ENCODE data around the gene UCP3. TPM values are rescaled to one million over a fixed set of nuclear protein-coding genes. Genes with fewer than 3 reads are reported as not detected.

Gene UCP3
- total RNA-seq, 2 donors from 2014 or later: 1.9 to 3.5 TPM

DNA sequence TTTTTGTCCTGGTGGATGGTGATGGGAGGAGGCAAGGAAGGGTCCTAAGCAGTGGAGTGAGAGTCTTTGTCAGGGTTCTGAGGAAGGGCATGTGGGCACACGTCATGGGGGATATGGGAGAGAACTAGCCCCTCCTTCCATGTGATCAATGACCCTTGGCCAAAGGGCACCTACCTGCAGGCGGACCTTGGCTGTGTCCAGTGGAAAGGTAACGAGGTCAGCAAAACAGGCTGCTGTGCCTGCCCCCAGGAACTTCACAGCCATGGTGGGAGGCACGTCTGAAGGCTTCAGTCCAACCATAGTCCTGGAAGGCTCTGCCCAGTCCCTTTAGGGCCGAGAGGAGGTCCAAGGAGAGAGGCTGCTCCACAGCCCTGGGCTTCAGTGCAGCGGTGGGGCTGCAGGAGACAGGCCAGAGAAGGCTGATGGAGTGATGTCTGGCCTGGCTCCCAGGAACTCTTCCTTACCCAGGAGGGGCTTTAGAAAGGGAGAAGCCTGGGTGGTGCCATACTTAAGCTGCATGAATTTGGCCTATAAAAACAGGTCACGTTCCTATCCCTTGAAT is 2.1 kb downstream of the UCP3 start:
- Histone ChIP-seq H3K9ac (ENCODE audit: extremely low read depth, low read length, poor library complexity, severe bottlenecking) (no peak overlapping the region), H3K36me3 (ENCODE audit: control insufficient read depth, insufficient read depth, low read length) (no peaks in the 10 kb centered on the region), H3K27ac (ENCODE audit: low read depth, low read length) (no peak overlapping the region), H3K4me1 (ENCODE audit: control insufficient read depth, insufficient read depth, low read length) (no peaks in the 10 kb centered on the region), H3K9me3 (ENCODE audit: control insufficient read depth, low read length) (no peaks in the 10 kb centered on the region), H3K4me3 (ENCODE audit: low read length) (no peak overlapping the region), H3K27me3 (ENCODE audit: control insufficient read depth, insufficient read depth, low read length, poor library complexity, severe bottlenecking) (no peaks in the 10 kb centered on the region)
- H3K4me3 Mint-ChIP-seq: no peak overlapping the region
- 92 to 97% methylated on average over 5 to 7 of the region's 7 CpGs for WGBS, 2 experiments (ENCODE audit: insufficient coverage in 1 of 2, insufficient read length in 1 of 2)
- DNase-seq: no peak
- H3K27me3 Mint-ChIP-seq (ENCODE audit: insufficient read depth): no peaks in the 10 kb centered on the region
- peak overlapping the region; percentile 67 for H3K27ac Mint-ChIP-seq
- H3K36me3 Mint-ChIP-seq (ENCODE audit: low read depth): peaks cover 8% of the 10 kb centered on the region
- peaks cover 17% of the 10 kb centered on the region for H3K4me1 Mint-ChIP-seq
- H3K9me3 Mint-ChIP-seq: no peaks in the 10 kb centered on the region
- TF ChIP-seq, protein P1, sequence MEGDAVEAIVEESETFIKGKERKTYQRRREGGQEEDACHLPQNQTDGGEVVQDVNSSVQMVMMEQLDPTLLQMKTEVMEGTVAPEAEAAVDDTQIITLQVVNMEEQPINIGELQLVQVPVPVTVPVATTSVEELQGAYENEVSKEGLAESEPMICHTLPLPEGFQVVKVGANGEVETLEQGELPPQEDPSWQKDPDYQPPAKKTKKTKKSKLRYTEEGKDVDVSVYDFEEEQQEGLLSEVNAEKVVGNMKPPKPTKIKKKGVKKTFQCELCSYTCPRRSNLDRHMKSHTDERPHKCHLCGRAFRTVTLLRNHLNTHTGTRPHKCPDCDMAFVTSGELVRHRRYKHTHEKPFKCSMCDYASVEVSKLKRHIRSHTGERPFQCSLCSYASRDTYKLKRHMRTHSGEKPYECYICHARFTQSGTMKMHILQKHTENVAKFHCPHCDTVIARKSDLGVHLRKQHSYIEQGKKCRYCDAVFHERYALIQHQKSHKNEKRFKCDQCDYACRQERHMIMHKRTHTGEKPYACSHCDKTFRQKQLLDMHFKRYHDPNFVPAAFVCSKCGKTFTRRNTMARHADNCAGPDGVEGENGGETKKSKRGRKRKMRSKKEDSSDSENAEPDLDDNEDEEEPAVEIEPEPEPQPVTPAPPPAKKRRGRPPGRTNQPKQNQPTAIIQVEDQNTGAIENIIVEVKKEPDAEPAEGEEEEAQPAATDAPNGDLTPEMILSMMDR (conservative IDR thresholded peaks at IDR 0.05): no peak

DNA sequence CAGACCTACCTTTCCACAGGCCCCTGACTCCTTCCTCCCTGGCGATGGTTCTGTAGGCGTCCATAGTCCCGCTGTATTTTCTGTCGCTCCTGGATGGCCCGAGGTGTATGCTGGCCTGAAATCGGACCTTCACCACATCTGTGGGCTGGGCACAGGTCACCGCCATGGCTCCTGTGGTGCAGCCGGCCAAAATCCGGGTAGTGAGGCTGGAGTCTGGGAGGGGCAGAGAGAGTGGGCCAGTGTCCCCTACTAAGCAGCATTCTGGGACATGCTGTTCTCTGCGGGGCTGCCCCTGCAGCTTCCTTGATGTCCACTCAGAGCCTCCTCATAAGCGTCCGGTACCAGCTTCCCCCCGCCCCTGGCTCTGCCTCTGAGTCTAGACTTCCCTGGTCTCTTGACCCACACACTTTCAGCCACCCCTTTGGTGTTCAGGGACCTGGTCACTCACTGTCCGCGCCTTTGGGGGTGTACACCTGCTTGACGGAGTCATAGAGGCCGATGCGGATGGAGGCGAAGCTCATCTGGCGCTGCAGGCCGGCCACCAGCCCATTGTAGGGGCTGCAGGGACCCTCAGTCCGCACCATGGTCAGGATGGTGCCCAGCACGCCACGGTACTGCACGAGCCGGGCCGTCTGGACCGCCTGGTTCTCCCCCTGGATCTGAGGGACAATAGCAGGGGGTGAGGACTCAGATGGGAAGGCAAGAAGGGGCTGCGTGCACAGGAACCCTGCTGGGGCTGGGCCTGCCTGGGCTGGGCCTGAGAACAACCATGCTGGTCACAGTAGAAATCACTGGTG is 3.0 kb downstream of the UCP3 start:
- Histone ChIP-seq H3K4me3 (ENCODE audit: low read length) (no peak overlapping the region), H3K36me3 (ENCODE audit: control insufficient read depth, insufficient read depth, low read length) (no peaks in the 10 kb centered on the region), H3K27ac (ENCODE audit: low read depth, low read length) (no peak overlapping the region), H3K4me1 (ENCODE audit: control insufficient read depth, insufficient read depth, low read length) (no peaks in the 10 kb centered on the region), H3K9me3 (ENCODE audit: control insufficient read depth, low read length) (no peaks in the 10 kb centered on the region), H3K9ac (ENCODE audit: extremely low read depth, low read length, poor library complexity, severe bottlenecking) (no peak overlapping the region), H3K27me3 (ENCODE audit: control insufficient read depth, insufficient read depth, low read length, poor library complexity, severe bottlenecking) (no peaks in the 10 kb centered on the region)
- H3K27me3 Mint-ChIP-seq (ENCODE audit: insufficient read depth): no peaks in the 10 kb centered on the region
- no peaks in the 10 kb centered on the region for H3K9me3 Mint-ChIP-seq
- no peak overlapping the region for H3K4me3 Mint-ChIP-seq
- TF ChIP-seq, protein P1 (conservative IDR thresholded peaks at IDR 0.05): no peak
- WGBS, 2 experiments (ENCODE audit: insufficient coverage in 1 of 2, insufficient read length in 1 of 2): 90 to 94% methylated on average over 20 to 29 of the region's 29 CpGs
- H3K4me1 Mint-ChIP-seq: peaks cover 17% of the 10 kb centered on the region
- no peak overlapping the region for H3K27ac Mint-ChIP-seq
- peak; percentile 29 for DNase-seq
- H3K36me3 Mint-ChIP-seq (ENCODE audit: low read depth): peaks cover 2% of the 10 kb centered on the region

DNA sequence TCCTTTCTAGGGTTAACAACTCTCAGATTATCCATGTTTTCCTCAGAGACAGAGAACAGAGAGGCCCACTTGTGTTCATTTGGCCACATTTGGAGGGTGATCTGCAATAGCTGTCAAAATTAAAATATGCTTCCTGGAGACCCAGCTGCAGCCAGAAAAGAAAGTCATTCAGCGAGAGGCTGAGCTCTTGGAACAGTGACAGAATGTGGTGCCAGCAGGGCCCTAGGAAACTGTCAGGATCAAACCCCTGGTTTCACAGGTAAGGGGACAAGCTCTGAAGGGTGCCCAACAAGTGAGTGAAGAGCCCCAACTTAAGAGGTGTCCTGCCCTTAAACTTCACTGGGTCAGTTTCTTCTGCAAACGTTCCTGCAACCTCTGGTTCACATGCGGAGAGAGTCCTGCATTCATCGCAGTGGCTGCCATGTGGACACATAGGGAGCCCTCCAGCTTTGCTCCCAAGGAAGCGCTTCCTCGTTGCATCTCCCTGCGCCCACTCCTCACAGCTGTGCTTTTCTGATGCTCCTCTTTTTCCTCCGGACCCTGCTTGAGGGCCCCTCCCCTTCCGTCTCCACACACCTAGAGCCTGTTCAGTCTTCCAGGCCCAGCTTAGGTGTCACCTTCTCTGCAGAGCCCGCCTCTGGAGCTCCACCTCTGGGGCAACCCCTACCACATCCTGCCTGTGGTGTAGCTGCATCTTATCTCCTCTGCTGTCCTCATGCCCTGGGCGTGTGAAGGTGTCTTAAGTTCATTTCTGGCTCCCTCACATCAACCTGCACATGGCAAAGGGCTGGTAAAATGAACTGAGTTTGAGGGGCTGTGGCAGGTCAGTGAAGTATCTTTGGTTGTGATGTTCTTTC is 3.9 kb downstream of the UCP3 start:
- no peak overlapping the region for H3K4me3 ChIP-seq (ENCODE audit: low read length)
- no peaks in the 10 kb centered on the region for H3K9me3 ChIP-seq (ENCODE audit: control insufficient read depth, low read length)
- TF ChIP-seq, protein P1 (conservative IDR thresholded peaks at IDR 0.05): no peak
- WGBS, 2 experiments (ENCODE audit: insufficient coverage in 1 of 2, insufficient read length in 1 of 2): 88 to 90% methylated on average over 10 to 11 of the region's 11 CpGs
- Mint-ChIP-seq H3K4me1 (peaks cover 11% of the 10 kb centered on the region), H3K27ac (no peak overlapping the region), H3K9me3 (no peaks in the 10 kb centered on the region), H3K36me3 (ENCODE audit: low read depth) (no peaks in the 10 kb centered on the region), H3K27me3 (ENCODE audit: insufficient read depth) (no peaks in the 10 kb centered on the region), H3K4me3 (no peak overlapping the region)
- H3K4me1 ChIP-seq (ENCODE audit: control insufficient read depth, insufficient read depth, low read length): no peaks in the 10 kb centered on the region
- H3K9ac ChIP-seq (ENCODE audit: extremely low read depth, low read length, poor library complexity, severe bottlenecking): no peak overlapping the region
- no peaks in the 10 kb centered on the region for H3K36me3 ChIP-seq (ENCODE audit: control insufficient read depth, insufficient read depth, low read length)
- no peak overlapping the region for H3K27ac ChIP-seq (ENCODE audit: low read depth, low read length)
- peak; percentile 56 for DNase-seq
- H3K27me3 ChIP-seq (ENCODE audit: control insufficient read depth, insufficient read depth, low read length, poor library complexity, severe bottlenecking): no peaks in the 10 kb centered on the region
